NCI-H1105 treated with DMSO at 0.1 percent for 48 hours (cell line): Measurements from ENCODE around the gene RAET1G.
"Not testable (repeated sequence)": the region's sequence is repeated elsewhere in the genome, so short reads cannot be mapped to it uniquely, and the experiment has no call there.

Experiments
- DNase-seq: peaks from one replicate; lab custom pipeline; 2025; lab: John Stamatoyannopoulos, UW

The RAET1G gene

DNA sequence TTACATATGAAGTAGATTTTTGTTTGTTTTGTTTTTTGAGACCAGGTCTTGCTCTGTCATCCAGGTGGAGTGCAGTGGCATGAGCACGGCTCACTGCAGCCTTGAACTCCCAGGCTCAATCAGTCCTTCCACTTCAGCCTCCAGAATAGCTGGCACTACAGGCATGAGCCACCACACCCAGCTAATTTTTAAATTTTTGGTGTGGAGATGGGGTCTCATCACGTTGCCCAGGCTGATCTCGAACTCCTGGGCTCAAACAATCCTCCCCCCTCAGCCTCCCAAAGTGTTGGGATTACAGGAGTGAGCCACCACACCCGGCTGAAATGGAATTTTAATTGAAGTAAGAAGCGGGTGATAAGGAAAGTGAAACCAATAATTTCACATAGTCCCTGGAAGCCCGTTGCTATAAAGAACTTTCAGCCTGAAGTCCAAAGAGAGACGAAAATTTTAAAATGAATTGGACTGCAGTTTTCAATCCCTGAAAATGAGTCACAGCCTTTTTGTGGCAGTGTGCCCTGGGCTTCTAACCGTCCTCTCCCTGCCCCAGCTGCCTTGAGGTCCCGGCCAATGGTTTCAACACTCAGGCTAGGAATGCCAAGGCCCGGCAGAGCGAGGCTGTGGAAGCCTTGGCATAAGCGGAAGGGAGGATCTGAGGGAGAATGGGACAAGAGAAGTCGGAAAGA, 25.8 kb downstream of the RAET1G start:
- no peak for DNase-seq

- DNase-seq: no peak
Measured at GRCh38 chr6:149896491-149896890, 26.4 kb downstream of the RAET1G start.

DNA sequence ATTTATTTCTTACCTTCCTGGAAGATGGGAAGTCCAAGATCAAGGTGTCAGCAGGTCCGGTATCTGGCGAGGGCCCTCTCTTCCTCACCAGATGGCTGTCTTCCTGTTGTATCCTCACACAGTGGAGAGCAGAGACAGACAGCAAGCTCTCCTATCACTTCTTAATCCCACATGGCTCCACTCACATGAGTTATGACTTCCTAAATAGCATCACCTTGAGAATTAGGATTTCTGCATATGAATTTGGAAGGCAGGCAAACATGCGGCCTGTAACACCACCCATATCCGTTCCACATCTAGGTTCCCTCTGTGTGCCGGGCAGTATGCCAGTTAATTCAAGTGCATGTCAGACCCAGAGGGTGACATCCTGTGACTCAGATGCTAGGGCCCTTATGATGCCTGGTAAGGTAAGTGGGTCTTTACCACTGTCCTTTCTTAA, 27.1 kb downstream of the RAET1G start:
- no peak for DNase-seq

GRCh38 chr6:149895048-149895590, 27.8 kb downstream of the RAET1G start:
- DNase-seq: no peak

GRCh38 chr6:149891864-149892263, 31.1 kb downstream of the RAET1G start:
- DNase-seq: not testable (repeated sequence)

GRCh38 chr6:149891259-149891658, 31.7 kb downstream of the RAET1G start:
- DNase-seq: no peak

GRCh38 chr6:149890629-149891045, 32.3 kb downstream of the RAET1G start:
- DNase-seq: no peak

GRCh38 chr6:149889326-149889725, 33.6 kb downstream of the RAET1G start:
- DNase-seq: no peak

DNA sequence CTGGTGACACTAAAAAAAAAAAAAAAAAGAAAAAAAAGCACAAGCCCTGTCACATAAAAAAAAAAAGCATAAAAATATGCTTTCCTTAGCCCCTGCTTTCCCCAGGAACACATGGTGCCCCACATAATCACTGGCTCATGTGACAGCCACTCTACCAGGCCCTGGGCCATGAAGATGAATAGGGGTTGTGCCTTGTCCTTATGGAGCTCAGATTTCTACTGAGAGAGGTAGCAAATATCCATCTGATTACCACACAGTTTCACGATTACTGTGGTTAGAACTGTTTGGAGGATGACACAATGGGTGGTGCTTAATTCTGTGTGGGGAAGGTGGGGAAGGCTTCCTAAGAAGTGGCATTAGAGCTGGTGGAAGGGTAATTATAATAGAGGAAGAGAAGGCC, 34.3 kb downstream of the RAET1G start:
- DNase-seq: no peak

GRCh38 chr6:149888093-149888492, 34.8 kb downstream of the RAET1G start:
- DNase-seq: no peak

GRCh38 chr6:149887343-149887742, 35.6 kb downstream of the RAET1G start:
- no peak for DNase-seq

- no peak for DNase-seq
Measured at GRCh38 chr6:149885888-149886287, 37.0 kb downstream of the RAET1G start.

DNA sequence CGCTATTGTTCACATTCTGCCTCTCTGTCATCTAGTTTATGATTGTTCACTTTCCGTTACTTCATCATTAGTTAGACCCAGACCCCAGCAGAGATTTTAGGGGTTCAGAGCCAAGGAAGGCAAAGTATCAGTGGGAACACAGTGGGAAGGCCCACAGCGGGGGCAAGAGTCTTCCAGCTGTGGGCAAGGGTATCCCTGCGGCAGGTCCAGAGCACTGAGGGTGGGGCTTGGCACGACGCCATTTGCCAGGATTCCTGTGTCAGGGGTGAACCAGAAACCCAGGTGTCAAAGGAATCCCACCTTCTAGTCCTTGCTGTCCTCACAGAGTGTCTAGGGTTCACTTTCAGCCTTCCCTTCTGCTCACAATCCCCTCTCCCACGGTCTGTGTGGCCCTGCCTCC, 38.3 kb downstream of the RAET1G start:
- DNase-seq: no peak

- peak; percentile 67 for DNase-seq
Measured at GRCh38 chr6:149884215-149884614, 38.7 kb downstream of the RAET1G start.

DNA sequence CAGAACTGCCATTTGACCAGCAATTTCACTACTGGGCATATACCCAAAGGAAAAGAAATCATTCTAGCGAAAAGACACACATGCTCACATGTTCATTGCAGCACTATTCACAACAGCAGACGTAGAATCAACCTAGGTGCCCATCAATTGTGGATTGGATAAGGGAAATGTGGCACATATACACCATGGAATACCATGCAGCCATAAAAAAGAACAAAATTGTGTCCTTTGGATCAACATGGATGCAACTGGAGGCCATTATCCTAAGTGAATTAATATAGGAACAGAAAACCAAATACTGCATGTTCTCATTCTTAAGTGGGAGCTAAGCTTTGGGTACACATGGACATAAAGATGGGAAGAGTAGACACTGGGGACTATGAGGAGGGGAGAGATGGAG, 41.1 kb downstream of the RAET1G start:
- DNase-seq: no peak

DNA sequence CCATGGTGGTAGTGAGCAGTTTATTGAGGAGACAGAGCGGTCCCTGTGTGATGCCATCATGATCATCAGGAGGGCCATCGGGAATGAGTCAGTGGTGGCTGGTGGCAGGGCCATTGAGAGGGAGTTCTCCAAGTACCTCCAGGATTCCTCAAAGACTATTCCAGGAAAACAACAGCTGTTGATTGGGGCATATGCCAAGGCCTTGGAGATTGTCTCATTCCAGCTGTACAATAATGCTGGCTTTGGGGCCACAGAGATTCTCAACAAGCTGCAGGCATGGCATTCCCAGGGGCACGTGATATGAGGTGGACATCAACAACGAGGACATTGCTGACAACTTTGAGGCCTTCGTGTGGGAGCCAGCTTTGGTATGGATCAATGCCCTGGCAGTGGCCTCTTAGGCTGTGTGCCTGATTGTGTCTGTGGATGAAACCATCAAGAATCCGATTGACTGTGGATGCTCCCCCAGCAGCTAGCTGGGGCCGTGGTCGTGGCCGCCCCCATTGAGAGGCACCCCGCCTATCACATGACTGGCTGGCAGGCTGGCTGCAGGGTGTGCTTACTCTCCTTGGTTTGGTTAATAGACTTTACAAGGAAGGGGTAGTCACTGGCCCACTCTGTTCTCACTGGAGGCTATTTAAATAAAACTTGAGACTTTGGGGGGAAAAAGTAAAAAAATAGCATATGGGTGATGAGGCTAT, 41.7 kb downstream of the RAET1G start:
- no peak for DNase-seq

GRCh38 chr6:149877659-149878058, 45.3 kb downstream of the RAET1G start:
- no peak for DNase-seq

DNA sequence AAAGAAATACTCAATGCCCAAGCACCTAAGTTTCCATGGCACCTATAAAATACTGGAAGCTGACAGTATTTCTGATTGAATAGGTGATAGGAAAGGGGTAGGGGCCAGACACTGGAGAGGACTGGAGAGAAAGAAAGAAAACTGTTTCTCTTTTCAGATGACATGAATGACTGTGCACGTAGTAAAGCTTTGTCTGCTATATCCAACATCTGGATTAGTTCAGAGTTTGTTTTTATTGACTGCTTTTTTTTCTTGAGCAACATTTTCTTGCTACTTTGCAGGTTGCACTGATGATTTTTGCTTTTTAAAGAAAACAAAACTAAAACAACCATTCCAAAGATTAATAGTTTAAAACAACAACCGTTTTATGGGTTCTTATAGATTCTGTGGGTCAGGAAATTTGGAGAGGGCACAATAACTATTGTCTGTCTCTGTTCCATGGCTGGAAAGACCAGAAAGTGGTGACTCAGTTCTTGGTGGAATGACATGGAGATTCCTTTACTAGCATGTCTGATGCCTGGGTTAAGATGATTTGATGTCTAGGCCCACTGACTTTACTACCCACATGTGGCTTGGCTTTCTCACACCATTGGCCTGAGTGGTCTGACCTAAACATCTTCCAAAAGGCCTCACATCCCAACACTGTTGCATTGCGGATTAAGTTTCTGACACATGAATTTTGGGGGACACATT, 46.5 kb downstream of the RAET1G start:
- DNase-seq: no peak

GRCh38 chr6:149872233-149872632, 50.7 kb downstream of the RAET1G start:
- DNase-seq: no peak

DNA sequence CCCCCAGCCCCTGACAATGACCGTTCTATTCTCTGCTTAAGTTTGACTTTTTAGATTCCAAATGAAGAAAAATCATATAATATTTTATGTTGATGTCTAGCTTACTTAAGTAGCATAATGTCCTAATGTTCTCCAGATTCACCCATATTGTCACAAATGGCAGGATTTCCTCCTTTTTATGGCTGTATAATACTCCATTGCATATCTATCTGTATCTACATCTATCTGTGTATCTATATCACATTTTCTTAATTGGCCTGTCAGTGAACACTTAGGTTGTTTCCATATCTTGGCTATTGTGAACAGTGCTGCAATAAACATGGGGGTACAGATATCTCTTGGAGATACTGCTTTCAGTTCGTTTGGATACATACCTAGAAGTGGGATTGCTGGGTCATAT, 51.7 kb downstream of the RAET1G start:
- no peak for DNase-seq

GRCh38 chr6:149869275-149869892, 53.5 kb downstream of the RAET1G start:
- DNase-seq: no peak

GRCh38 chr6:149867876-149868640, 54.9 kb downstream of the RAET1G start:
- DNase-seq: no peak
